ENCODE measurements around the gene SLC7A1.

- TF ChIP-seq CTCF (IDR thresholded peaks at IDR 0.05 in 8 of 11, conservative IDR thresholded peaks at IDR 0.05 in 3 of 11) (no peak), POLR2AphosphoS5 (IDR thresholded peaks at IDR 0.05) (no peak), POLR2A (IDR thresholded peaks at IDR 0.05) (no peak)
These were observed 84.2 kb downstream of the SLC7A1 start for GRCh38 chr13:29511106-29511796.

Measured in spleen (tissue), 7 donors.